MM.1S (cell line): ENCODE data around the gene CCDC167.

ENCODE experiments used
- DNase-seq: peaks from one replicate; pipeline ENCODE4 v3.0.0-alpha.2; 2015
- H2AFZ ChIP-seq: fragments of 300-600 bp; sonication (generic); 2 replicates; pipeline ENCODE4 v1.6.0; 2016; ENCODE audit warnings: antibody characterized with exemption, low read length
- H3F3A ChIP-seq: fragments of 300-600 bp; sonication (generic); 2 replicates; pipeline ENCODE4 v1.6.1; 2016; ENCODE audit warnings: mild to moderate bottlenecking, antibody characterized with exemption, low read length, moderate library complexity, mixed read lengths; ENCODE audit not compliant: insufficient read depth
- H3K27ac ChIP-seq: fragments of 300-600 bp; sonication (generic); 2 replicates; pipeline ENCODE4 v1.5.1; 2016; ENCODE audit warnings: mild to moderate bottlenecking, low read length
- H3K27me3 ChIP-seq: fragments of 300-600 bp; sonication (generic); replicated peaks from 2 replicates; pipeline ENCODE4 v1.6.0; 2016; ENCODE audit warnings: low read length; ENCODE audit not compliant: insufficient read depth
- H3K36me3 ChIP-seq: fragments of 300-600 bp; sonication (generic); replicated peaks from 2 replicates; pipeline ENCODE4 v1.6.1; 2016; ENCODE audit warnings: mild to moderate bottlenecking, low read length, mixed read lengths; ENCODE audit not compliant: insufficient read depth
- H3K4me1 ChIP-seq: fragments of 300-600 bp; sonication (generic); 2 replicates; pipeline ENCODE4 v1.6.1; 2016; ENCODE audit warnings: low read length, mixed read lengths
- H3K4me2 ChIP-seq: fragments of 300-600 bp; sonication (generic); 2 replicates; pipeline ENCODE4 v1.6.0; 2016; ENCODE audit warnings: low read depth, low read length
- H3K4me3 ChIP-seq: fragments of 300-600 bp; sonication (generic); 2 replicates; pipeline ENCODE4 v1.5.1; 2016; ENCODE audit warnings: low read length, mixed read lengths
- H3K79me2 ChIP-seq: fragments of 300-600 bp; sonication (generic); 2 replicates; pipeline ENCODE4 v1.6.1; 2016; ENCODE audit warnings: mixed run types, low read length, mixed read lengths
- H3K9ac ChIP-seq: fragments of 300-600 bp; sonication (generic); 2 replicates; pipeline ENCODE4 v1.6.1; 2016; ENCODE audit warnings: low read length, mixed read lengths
- H3K9me2 ChIP-seq: fragments of 300-600 bp; sonication (generic); replicated peaks from 2 replicates; pipeline ENCODE4 v1.6.1; 2016; ENCODE audit warnings: mild to moderate bottlenecking, low read length, mixed read lengths; ENCODE audit not compliant: insufficient read depth
- H3K9me3 ChIP-seq: fragments of 300-600 bp; sonication (generic); replicated peaks from 2 replicates; pipeline ENCODE4 v1.6.1; 2016; ENCODE audit warnings: mild to moderate bottlenecking, low read length, mixed read lengths; ENCODE audit not compliant: insufficient read depth
- H4K20me1 ChIP-seq: fragments of 300-600 bp; sonication (generic); 2 replicates; pipeline ENCODE4 v1.6.1; 2016; ENCODE audit warnings: mild to moderate bottlenecking, low read length, moderate library complexity, mixed read lengths; ENCODE audit not compliant: insufficient read depth
- CTCF ChIP-seq: fragments of 300-600 bp; sonication (generic); IDR thresholded peaks from 2 replicates; pipeline ENCODE4 v1.5.1; 2016; ENCODE audit warnings: antibody characterized with exemption, low read length, mixed read lengths
- EZH2 ChIP-seq: fragments of 300-600 bp; sonication (generic); optimal IDR thresholded peaks from 2 replicates; pipeline ENCODE3; 2017; ENCODE audit warnings: low read depth, mild to moderate bottlenecking, antibody characterized with exemption, low read length, mixed read lengths
- EZH2phosphoT487 ChIP-seq: fragments of 300-600 bp; sonication (generic); IDR thresholded peaks from 2 replicates; pipeline ENCODE4 v1.6.1; 2018; ENCODE audit warnings: antibody characterized with exemption, low read length

CCDC167 gene

GRCh38 chr6:37518116-37518515 lies 18.4 kb upstream of the CCDC167 start:
- Histone ChIP-seq H3K4me2 (no peak overlapping the region), H3K9ac (no peak overlapping the region)
- TF ChIP-seq EZH2, result no peak
- TF ChIP-seq EZH2phosphoT487, result no peak
- TF ChIP-seq CTCF, result no peak

DNA sequence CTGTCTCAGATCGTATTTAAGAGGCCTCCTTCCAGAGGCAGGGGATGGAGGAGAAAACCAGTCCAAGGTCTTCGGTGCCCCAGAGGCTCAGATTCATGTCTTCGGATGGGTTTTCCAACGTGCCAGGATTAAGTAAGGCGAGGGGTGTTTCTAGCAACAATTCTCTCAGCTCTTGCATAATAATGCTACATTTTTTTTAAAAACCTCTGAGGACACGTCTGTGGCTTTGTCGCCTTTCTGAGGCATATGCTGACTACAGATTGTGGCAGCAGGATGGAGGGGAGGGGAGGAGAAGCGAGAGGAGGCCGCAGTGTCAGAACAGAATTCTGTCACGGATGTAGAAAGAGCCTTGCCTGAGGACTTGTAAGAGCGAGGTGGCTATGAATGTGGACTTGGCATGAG lies 17.7 kb upstream of the CCDC167 start:
- no peak overlapping the region for H3K4me2 ChIP-seq
- no peaks in the 10 kb centered on the region for H3K4me1 ChIP-seq
- DNase-seq, result peak; percentile 15
- H3K79me2 ChIP-seq, result no peaks in the 10 kb centered on the region
- H2AFZ ChIP-seq, result no peak overlapping the region
- no peak overlapping the region for H3K9ac ChIP-seq
- H3K9me3 ChIP-seq, result no peaks in the 10 kb centered on the region
- TF ChIP-seq EZH2 (no peak), EZH2phosphoT487 (no peak), CTCF (no peak)
- no peaks in the 10 kb centered on the region for H4K20me1 ChIP-seq
- H3K9me2 ChIP-seq, result no peaks in the 10 kb centered on the region
- no peak overlapping the region for H3K27ac ChIP-seq
- no peaks in the 10 kb centered on the region for H3F3A ChIP-seq
- no peaks in the 10 kb centered on the region; the same call in 1 of the 2 replicates for H3K27me3 ChIP-seq
- H3K36me3 ChIP-seq, result no peaks in the 10 kb centered on the region
- no peak overlapping the region for H3K4me3 ChIP-seq

More at GRCh38 chr6:37518116-37518515, 18.4 kb upstream of the CCDC167 start:
- Histone ChIP-seq H3K9me3 (no peaks in the 10 kb centered on the region), H3F3A (no peaks in the 10 kb centered on the region), H3K36me3 (no peaks in the 10 kb centered on the region), H2AFZ (no peak overlapping the region), H4K20me1 (no peaks in the 10 kb centered on the region), H3K9me2 (no peaks in the 10 kb centered on the region), H3K4me3 (no peak overlapping the region), H3K27ac (no peak overlapping the region), H3K79me2 (no peaks in the 10 kb centered on the region), H3K4me1 (no peaks in the 10 kb centered on the region), H3K27me3 (no peaks in the 10 kb centered on the region; the same call in 1 of the 2 replicates)
- no peak for DNase-seq

- H3K9ac ChIP-seq, result no peak overlapping the region
- H3K27ac ChIP-seq, result no peak overlapping the region
- H3K4me1 ChIP-seq, result no peaks in the 10 kb centered on the region
- H3K9me3 ChIP-seq, result no peaks in the 10 kb centered on the region
- no peak for DNase-seq
- H3K9me2 ChIP-seq, result no peaks in the 10 kb centered on the region
- no peaks in the 10 kb centered on the region for H3K36me3 ChIP-seq
- H4K20me1 ChIP-seq, result no peaks in the 10 kb centered on the region
- no peak overlapping the region for H3K4me2 ChIP-seq
- no peak overlapping the region for H2AFZ ChIP-seq
- no peak for TF ChIP-seq EZH2
- no peak for TF ChIP-seq EZH2phosphoT487
- no peak for TF ChIP-seq CTCF
- no peaks in the 10 kb centered on the region for H3K79me2 ChIP-seq
- no peak overlapping the region for H3K4me3 ChIP-seq
- H3K27me3 ChIP-seq, result no peaks in the 10 kb centered on the region
- no peaks in the 10 kb centered on the region for H3F3A ChIP-seq
Measured at GRCh38 chr6:37516920-37517405, 17.3 kb upstream of the CCDC167 start.
